Measurements from ENCODE around the gene KRT28. TPM values are rescaled to one million over a fixed set of nuclear protein-coding genes. Genes with fewer than 3 reads are reported as not detected.

KRT28 gene
- total and polyA plus RNA-seq, 2 of the 13 experiments (the other 11 are each of a cell fraction or from before 2014, with no cell fraction given) = not detected

GRCh38 chr17:40848583-40849235, 49.0 kb upstream of the KRT28 start:
- H3K27ac ChIP-seq (ENCODE audit: extremely low read length, insufficient read depth, low read length) = no peak overlapping the region
- peaks cover 9% of the 10 kb centered on the region; the same call in 1 of the 2 replicates for H3K4me1 ChIP-seq (ENCODE audit: insufficient read depth, low read length)
- FAIRE-seq = no peak
- no peak overlapping the region for H3K9ac ChIP-seq (ENCODE audit: insufficient read depth, low read depth, low read length)
- in situ Hi-C loops (cut with HindIII; ENCODE audit: extremely low pct_ligation_motif_present, low pct_unique_long_range_greater_than_20kb) = no loop called here
- CTCF ChIA-PET (ENCODE audit: low intra/inter-chr PET ratio, low total read pairs) = no interaction called here
- no peak overlapping the region for H2AFZ ChIP-seq (ENCODE audit: low read length)
- intact Hi-C loops (cut with micrococcal nuclease; ENCODE audit: unreplicated experiment) = no loop called here
- POLR2A ChIA-PET = interaction anchor here (1.1 kb wide), 1 partner anchor 841 kb away, joined by 3 read pairs; no protein-coding TSS in a partner anchor
- TF ChIP-seq THRA (CRISPR knock-in tag; IDR thresholded peaks at IDR 0.05; ENCODE audit: borderline replicate concordance) (no peak), DZIP1 (CRISPR knock-in tag; IDR thresholded peaks at IDR 0.05) (no peak), RORA (CRISPR knock-in tag; IDR thresholded peaks at IDR 0.05) (no peak), MXI1 (IDR thresholded peaks at IDR 0.05; ENCODE audit: borderline replicate concordance, low read depth, low read length) (no peak), ZNF569 (CRISPR knock-in tag; IDR thresholded peaks at IDR 0.05; ENCODE audit: borderline replicate concordance) (no peak), PCBP1 (IDR thresholded peaks at IDR 0.05; ENCODE audit: borderline replicate concordance, low read depth, low read length) (0 out of 2 replicates have a peak, but pooled peaks have one; percentile 80), HNRNPK (IDR thresholded peaks at IDR 0.05; ENCODE audit: low read depth, low read length, poor library complexity, severe bottlenecking) (peak; percentile 99), TERF1 (CRISPR knock-in tag; IDR thresholded peaks at IDR 0.05) (no peak), ONECUT2 (CRISPR knock-in tag; IDR thresholded peaks at IDR 0.05) (no peak), ZNF567 (CRISPR knock-in tag; IDR thresholded peaks at IDR 0.05; ENCODE audit: borderline replicate concordance) (no peak), TBX3 (IDR thresholded peaks at IDR 0.05; ENCODE audit: borderline replicate concordance) (no peak)
- TF ChIP-seq, protein P1, sequence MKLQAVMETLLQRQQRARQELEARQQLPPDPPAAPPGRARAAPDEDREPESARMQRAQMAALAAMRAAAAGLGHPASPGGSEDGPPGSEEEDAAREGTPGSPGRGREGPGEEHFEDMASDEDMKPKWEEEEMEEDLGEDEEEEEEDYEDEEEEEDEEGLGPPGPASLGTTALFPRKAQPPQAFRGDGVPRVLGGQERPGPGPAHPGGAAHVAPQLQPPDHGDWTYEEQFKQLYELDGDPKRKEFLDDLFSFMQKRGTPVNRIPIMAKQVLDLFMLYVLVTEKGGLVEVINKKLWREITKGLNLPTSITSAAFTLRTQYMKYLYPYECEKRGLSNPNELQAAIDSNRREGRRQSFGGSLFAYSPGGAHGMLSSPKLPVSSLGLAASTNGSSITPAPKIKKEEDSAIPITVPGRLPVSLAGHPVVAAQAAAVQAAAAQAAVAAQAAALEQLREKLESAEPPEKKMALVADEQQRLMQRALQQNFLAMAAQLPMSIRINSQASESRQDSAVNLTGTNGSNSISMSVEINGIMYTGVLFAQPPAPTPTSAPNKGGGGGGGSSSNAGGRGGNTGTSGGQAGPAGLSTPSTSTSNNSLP (IDR thresholded peaks at IDR 0.05; ENCODE audit: low read depth, low read length) = no peak
- no peak for DNase-seq (ENCODE audit: low spot score)
- H3K4me2 ChIP-seq (ENCODE audit: low read depth, low read length) = no peak overlapping the region
- H3K4me3 ChIP-seq (replicated peaks in 1 of 3; ENCODE audit: insufficient read depth in 1 of 3, low read depth in 2 of 3, low read length in 3 of 3) = no peak overlapping the region
- ATAC-seq = no peak
- H3K9me3 ChIP-seq (ENCODE audit: low read length) = no peaks in the 10 kb centered on the region
- H3K36me3 ChIP-seq (replicated peaks in 1 of 2; ENCODE audit: control insufficient read depth in 1 of 2, insufficient read depth in 2 of 2, low read length in 2 of 2) = no peaks in the 10 kb centered on the region
- WGBS (ENCODE audit: low lambda C conversion rate) = 39% methylated on average over 1 of the region's 1 CpG
- H3K27me3 ChIP-seq (ENCODE audit: control insufficient read depth in 1 of 2, insufficient read depth in 2 of 2, low read length in 2 of 2) = 0 out of 5 replicates have a peak, but pooled peaks cover 0 to 3% of the 10 kb centered on the region in 2 experiments
- no peaks in the 10 kb centered on the region for H4K20me1 ChIP-seq (ENCODE audit: insufficient read depth, low read length)
- no peaks in the 10 kb centered on the region for H3K79me2 ChIP-seq (ENCODE audit: insufficient read depth, low read length)
- BruUV-seq (replicated peaks) = no TSS peak
